H9 (cell line): ENCODE data around the gene ADGRL2. TPM values are rescaled to one million over a fixed set of nuclear protein-coding genes. Genes with fewer than 3 reads are reported as not detected.

Experiments
- DNase-seq: peaks from one replicate; pipeline ENCODE4 v3.0.0-alpha.2; 2017
- H2AFZ ChIP-seq: one replicate; pipeline ENCODE4 v1.6.1; 2013; ENCODE audit warnings: mild to moderate bottlenecking, low read length, control low read depth, moderate library complexity
- H2AK5ac ChIP-seq: 2 replicates; pipeline ENCODE4 v1.6.1; 2013; ENCODE audit warnings: low read length, control low read depth, mixed read lengths; ENCODE audit not compliant: insufficient read length
- H2BK120ac ChIP-seq: one replicate; pipeline ENCODE4 v1.6.1; 2013; ENCODE audit warnings: low read depth, mild to moderate bottlenecking, low read length, control low read depth, inconsistent platforms; ENCODE audit not compliant: poor library complexity, severe bottlenecking
- H2BK12ac ChIP-seq: 2 replicates; pipeline ENCODE4 v1.6.1; 2013; ENCODE audit warnings: low read length, control low read depth, mixed read lengths, low read depth; ENCODE audit not compliant: insufficient read length
- H2BK15ac ChIP-seq: 2 replicates; pipeline ENCODE4 v1.6.1; 2013; ENCODE audit warnings: low read depth, low read length, control low read depth
- H2BK20ac ChIP-seq: one replicate; pipeline ENCODE4 v1.6.1; 2013; ENCODE audit warnings: low read depth, mild to moderate bottlenecking, low read length, control low read depth, inconsistent platforms; ENCODE audit not compliant: poor library complexity, severe bottlenecking
- H2BK5ac ChIP-seq: 2 replicates; pipeline ENCODE4 v1.6.1; 2013; ENCODE audit warnings: low read length, control low read depth, mixed read lengths; ENCODE audit not compliant: insufficient read length
- H3K14ac ChIP-seq: 2 replicates; pipeline ENCODE4 v1.6.1; 2013; ENCODE audit warnings: low read length, control low read depth; ENCODE audit not compliant: insufficient read depth
- H3K18ac ChIP-seq: 2 replicates; pipeline ENCODE4 v1.6.1; 2013; ENCODE audit warnings: low read depth, mild to moderate bottlenecking, mixed read lengths, low read length, control low read depth; ENCODE audit not compliant: insufficient read length
- H3K23ac ChIP-seq: 2 replicates; pipeline ENCODE4 v1.6.1; 2013; ENCODE audit warnings: low read length, control low read depth, mixed read lengths, low read depth; ENCODE audit not compliant: insufficient read length
- H3K23me2 ChIP-seq: 2 replicates; pipeline ENCODE4 v1.6.1; 2013; ENCODE audit warnings: low read depth, mild to moderate bottlenecking, mixed read lengths, low read length, control low read depth; ENCODE audit not compliant: insufficient read length, poor library complexity, severe bottlenecking
- H3K27ac ChIP-seq: 2 replicates; pipeline ENCODE4 v1.5.1; 2013; ENCODE audit warnings: low read length, control low read depth, mixed read lengths, low read depth; ENCODE audit not compliant: insufficient read length
- H3K27me3 ChIP-seq: 2 replicates; pipeline ENCODE4 v1.6.1; 2013; ENCODE audit warnings: low read length, control low read depth, inconsistent platforms; ENCODE audit not compliant: insufficient read depth
- H3K4ac ChIP-seq: 2 replicates; pipeline ENCODE4 v1.6.1; 2013; ENCODE audit warnings: low read depth, mild to moderate bottlenecking, control low read depth, inconsistent platforms, low read length, moderate library complexity
- H3K4me1 ChIP-seq: 2 replicates; pipeline ENCODE4 v1.6.1; 2013; ENCODE audit warnings: low read length, control low read depth, inconsistent platforms; ENCODE audit not compliant: insufficient read depth
- H3K4me2 ChIP-seq: 2 replicates; pipeline ENCODE4 v1.6.1; 2013; ENCODE audit warnings: low read length, control low read depth, mixed read lengths; ENCODE audit not compliant: insufficient read length, insufficient read depth
- H3K56ac ChIP-seq: 2 replicates; pipeline ENCODE4 v1.6.1; 2013; ENCODE audit warnings: low read depth, mild to moderate bottlenecking, mixed read lengths, low read length, control low read depth; ENCODE audit not compliant: insufficient read length
- H3K79me1 ChIP-seq: 2 replicates; pipeline ENCODE4 v1.6.1; 2013; ENCODE audit warnings: low read depth, mild to moderate bottlenecking, moderate library complexity, low read length, control low read depth, inconsistent platforms; ENCODE audit not compliant: insufficient read depth, poor library complexity, severe bottlenecking
- H3K79me2 ChIP-seq: 2 replicates; pipeline ENCODE4 v1.6.1; 2013; ENCODE audit warnings: low read length, control low read depth, inconsistent platforms; ENCODE audit not compliant: insufficient read depth
- H3K9ac ChIP-seq: 2 replicates; pipeline ENCODE4 v1.6.1; 2013; ENCODE audit warnings: low read length, control low read depth, mixed read lengths; ENCODE audit not compliant: insufficient read length; ENCODE audit errors: extremely low read depth
- H3K9me3 ChIP-seq: one replicate; pipeline ENCODE4 v1.6.1; 2013; ENCODE audit warnings: low read depth, low read length, inconsistent platforms; ENCODE audit not compliant: control insufficient read depth
- H3T11ph ChIP-seq: one replicate; pipeline ENCODE4 v1.6.1; 2013; ENCODE audit warnings: mild to moderate bottlenecking, low read length, control low read depth, inconsistent platforms
- H4K20me1 ChIP-seq: one replicate; pipeline ENCODE4 v1.6.1; 2013; ENCODE audit not compliant: control insufficient read depth, insufficient read length, insufficient read depth
- H4K5ac ChIP-seq: 2 replicates; pipeline ENCODE4 v1.6.1; 2013; ENCODE audit warnings: low read depth, mild to moderate bottlenecking, mixed read lengths, low read length, control low read depth; ENCODE audit not compliant: insufficient read length
- H4K8ac ChIP-seq: replicated peaks from 2 replicates; pipeline ENCODE4 v1.6.1; 2013; ENCODE audit warnings: low read length, control low read depth, mixed read lengths, low read depth; ENCODE audit not compliant: insufficient read length
- H4K91ac ChIP-seq: 2 replicates; pipeline ENCODE4 v1.6.1; 2013; ENCODE audit warnings: low read depth, mild to moderate bottlenecking, moderate library complexity, mixed read lengths, low read length, control low read depth; ENCODE audit not compliant: insufficient read length
- H3K27ac Mint-ChIP-seq, 3 experiments: 2 replicates in 2 of 3; 3 replicates in 1 of 3; pipeline ENCODE4 v1.8.0; 2020 to 2021; ENCODE audit warnings: mixed read lengths in 3 of 3, mild to moderate bottlenecking in 1 of 3, moderate library complexity in 1 of 3
- H3K27me3 Mint-ChIP-seq: 2 replicates; pipeline ENCODE4 v1.8.0; 2021; ENCODE audit warnings: low read depth, mild to moderate bottlenecking, moderate library complexity, mixed read lengths
- H3K36me3 Mint-ChIP-seq, 3 experiments: 2 replicates in 2 of 3; 3 replicates in 1 of 3; pipeline ENCODE4 v1.8.0; 2020 to 2021; ENCODE audit warnings: low read depth in 3 of 3, mixed read lengths in 3 of 3; ENCODE audit not compliant: insufficient read depth in 1 of 3
- H3K4me1 Mint-ChIP-seq, 2 experiments: 2 replicates each; pipeline ENCODE4 v1.8.0; 2020; ENCODE audit warnings: mixed read lengths in 2 of 2
- H3K4me3 Mint-ChIP-seq, 2 experiments: 2 replicates in 1 of 2; 3 replicates in 1 of 2; pipeline ENCODE4 v1.8.0; 2020 to 2021; ENCODE audit warnings: mild to moderate bottlenecking in 2 of 2, mixed read lengths in 2 of 2, moderate library complexity in 1 of 2
- H3K9me3 Mint-ChIP-seq, 2 experiments: 2 replicates in 1 of 2; 3 replicates in 1 of 2; pipeline ENCODE4 v1.8.0; 2020; ENCODE audit warnings: mild to moderate bottlenecking in 2 of 2, mixed read lengths in 2 of 2, moderate library complexity in 1 of 2
- CTCF ChIP-seq: fragments of 200-600 bp; sonication (generic); conservative IDR thresholded peaks from 3 replicates; pipeline ENCODE4 v1.8.0; 2021; ENCODE audit warnings: antibody characterized with exemption, mild to moderate bottlenecking
- WGBS: extraction: QIAGEN DNeasy Blood & Tissue Kit; methylation state at CpG from one replicate; pipeline ENCODE4 v1.1.7; 2013; ENCODE audit warnings: missing lambda C conversion rate, low lambda C conversion rate, mixed read lengths; ENCODE audit not compliant: insufficient read length; ENCODE audit errors: extremely low coverage; 5-methylcytosine and 5-hydroxymethylcytosine counted together
- total RNA-seq: library from RNA; stranded (reverse); gene quantifications from 2 replicates; pipeline ENCODE4 v1.2.1, GENCODE V29; 2021

The ADGRL2 gene
- total RNA-seq, 1 experiment from 2014 or later: 119 TPM

- Histone ChIP-seq H3K18ac (no peak overlapping the region), H2BK12ac (no peak overlapping the region), H3K4me1 (peaks cover 3% of the 10 kb centered on the region), H3K27ac (no peak overlapping the region), H4K91ac (no peak overlapping the region), H3T11ph (no peak overlapping the region), H3K9ac (no peak overlapping the region), H3K56ac (no peak overlapping the region), H4K5ac (no peak overlapping the region), H3K27me3 (no peaks in the 10 kb centered on the region), H3K23ac (no peak overlapping the region), H3K23me2 (no peaks in the 10 kb centered on the region), H3K79me2 (no peaks in the 10 kb centered on the region), H2BK120ac (no peak overlapping the region), H2BK20ac (no peak overlapping the region), H4K8ac (no peak overlapping the region), H3K4ac (no peak overlapping the region), H2AK5ac (no peak overlapping the region), H2BK5ac (no peak overlapping the region), H2BK15ac (no peak overlapping the region), H2AFZ (no peak overlapping the region), H4K20me1 (no peaks in the 10 kb centered on the region), H3K79me1 (no peaks in the 10 kb centered on the region), H3K14ac (no peak overlapping the region), H3K9me3 (no peaks in the 10 kb centered on the region), H3K4me2 (no peak overlapping the region)
- Mint-ChIP-seq H3K9me3 (peaks cover 0 to 3% of the 10 kb centered on the region in 2 experiments; a peak in 1 of 5 replicates), H3K4me3 (no peak overlapping the region), H3K27me3 (no peaks in the 10 kb centered on the region), H3K27ac (peak overlapping the region in 1 of 3 experiments; percentile 51; a peak in 1 of 7 replicates), H3K36me3 (no peaks in the 10 kb centered on the region), H3K4me1 (peaks cover 21 to 22% of the 10 kb centered on the region in 2 experiments)
- no peak for DNase-seq
- no peak for TF ChIP-seq CTCF
- no CpG with 5 or more reads among the region's 2 CpGs for WGBS
These were observed 42.6 kb upstream of the ADGRL2 start for GRCh38 chr1:81758181-81758580.
